VCaP (cell line): ENCODE measurements around the gene HHIPL1.

ENCODE experiments used
- H3K27ac ChIP-seq: fragments of 450-650 bp; 2 replicates; pipeline ENCODE4 v1.5.1; 2017
- TF ChIP-seq, protein P1 (sequence below): fragments of 450-650 bp; conservative IDR thresholded peaks from 2 replicates; pipeline ENCODE4 v1.5.1; 2017; ENCODE audit warnings: mild to moderate bottlenecking, moderate library complexity

Gene HHIPL1

DNA sequence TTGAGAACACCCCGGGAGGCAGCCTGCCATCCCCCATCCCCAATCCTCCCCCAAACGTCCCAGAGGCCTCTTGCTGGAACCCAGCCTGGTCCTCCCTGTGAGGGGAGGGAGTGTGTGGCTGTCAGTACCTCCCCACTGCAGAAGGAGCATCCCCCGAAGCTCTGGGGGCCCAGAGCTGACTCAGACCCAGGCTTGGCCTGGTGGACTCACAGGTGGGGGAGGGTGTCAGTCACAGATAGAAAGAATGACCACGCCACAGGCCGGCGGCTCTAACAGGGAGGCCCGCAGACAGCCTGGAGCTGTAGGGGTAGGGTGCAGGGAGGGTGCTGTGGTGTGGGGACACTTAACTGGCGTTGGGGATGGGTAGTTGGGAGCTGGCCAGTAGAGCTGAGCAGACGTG is 5.3 kb downstream of the HHIPL1 start:
- no peak overlapping the region for H3K27ac ChIP-seq
- TF ChIP-seq, protein P1, sequence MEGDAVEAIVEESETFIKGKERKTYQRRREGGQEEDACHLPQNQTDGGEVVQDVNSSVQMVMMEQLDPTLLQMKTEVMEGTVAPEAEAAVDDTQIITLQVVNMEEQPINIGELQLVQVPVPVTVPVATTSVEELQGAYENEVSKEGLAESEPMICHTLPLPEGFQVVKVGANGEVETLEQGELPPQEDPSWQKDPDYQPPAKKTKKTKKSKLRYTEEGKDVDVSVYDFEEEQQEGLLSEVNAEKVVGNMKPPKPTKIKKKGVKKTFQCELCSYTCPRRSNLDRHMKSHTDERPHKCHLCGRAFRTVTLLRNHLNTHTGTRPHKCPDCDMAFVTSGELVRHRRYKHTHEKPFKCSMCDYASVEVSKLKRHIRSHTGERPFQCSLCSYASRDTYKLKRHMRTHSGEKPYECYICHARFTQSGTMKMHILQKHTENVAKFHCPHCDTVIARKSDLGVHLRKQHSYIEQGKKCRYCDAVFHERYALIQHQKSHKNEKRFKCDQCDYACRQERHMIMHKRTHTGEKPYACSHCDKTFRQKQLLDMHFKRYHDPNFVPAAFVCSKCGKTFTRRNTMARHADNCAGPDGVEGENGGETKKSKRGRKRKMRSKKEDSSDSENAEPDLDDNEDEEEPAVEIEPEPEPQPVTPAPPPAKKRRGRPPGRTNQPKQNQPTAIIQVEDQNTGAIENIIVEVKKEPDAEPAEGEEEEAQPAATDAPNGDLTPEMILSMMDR: no peak

DNA sequence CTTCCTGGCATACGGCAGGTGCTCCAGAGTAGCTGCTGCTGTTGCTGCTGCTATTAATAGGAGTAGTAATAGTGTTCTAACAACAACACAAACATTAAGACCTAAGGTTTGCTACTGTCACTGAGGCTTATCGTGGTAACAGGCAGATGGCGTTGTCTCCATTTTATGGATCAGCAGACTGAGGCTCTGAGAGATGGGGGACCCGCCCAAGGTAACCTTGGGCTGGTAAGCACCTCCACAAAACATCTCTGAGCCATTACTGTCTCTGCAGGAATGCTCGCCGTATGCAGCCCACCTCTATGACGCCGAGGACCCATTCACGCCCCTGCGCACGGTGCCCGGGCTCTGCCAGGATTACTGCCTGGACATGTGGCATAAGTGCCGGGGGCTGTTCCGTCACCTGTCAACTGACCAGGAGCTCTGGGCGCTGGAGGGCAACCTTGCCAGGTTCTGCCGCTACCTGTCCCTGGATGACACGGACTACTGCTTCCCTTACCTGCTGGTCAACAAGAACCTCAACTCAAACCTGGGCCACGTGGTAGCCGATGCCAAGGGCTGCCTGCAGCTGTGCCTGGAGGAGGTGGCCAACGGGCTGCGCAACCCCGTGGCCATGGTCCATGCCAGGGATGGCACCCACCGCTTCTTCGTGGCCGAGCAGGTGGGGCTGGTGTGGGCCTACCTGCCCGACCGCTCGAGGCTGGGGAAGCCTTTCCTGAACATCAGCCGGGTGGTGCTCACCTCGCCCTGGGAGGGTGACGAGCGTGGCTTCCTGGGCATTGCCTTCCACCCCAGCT is 7.2 kb downstream of the HHIPL1 start:
- TF ChIP-seq, protein P1: no peak
- H3K27ac ChIP-seq: no peak overlapping the region

DNA sequence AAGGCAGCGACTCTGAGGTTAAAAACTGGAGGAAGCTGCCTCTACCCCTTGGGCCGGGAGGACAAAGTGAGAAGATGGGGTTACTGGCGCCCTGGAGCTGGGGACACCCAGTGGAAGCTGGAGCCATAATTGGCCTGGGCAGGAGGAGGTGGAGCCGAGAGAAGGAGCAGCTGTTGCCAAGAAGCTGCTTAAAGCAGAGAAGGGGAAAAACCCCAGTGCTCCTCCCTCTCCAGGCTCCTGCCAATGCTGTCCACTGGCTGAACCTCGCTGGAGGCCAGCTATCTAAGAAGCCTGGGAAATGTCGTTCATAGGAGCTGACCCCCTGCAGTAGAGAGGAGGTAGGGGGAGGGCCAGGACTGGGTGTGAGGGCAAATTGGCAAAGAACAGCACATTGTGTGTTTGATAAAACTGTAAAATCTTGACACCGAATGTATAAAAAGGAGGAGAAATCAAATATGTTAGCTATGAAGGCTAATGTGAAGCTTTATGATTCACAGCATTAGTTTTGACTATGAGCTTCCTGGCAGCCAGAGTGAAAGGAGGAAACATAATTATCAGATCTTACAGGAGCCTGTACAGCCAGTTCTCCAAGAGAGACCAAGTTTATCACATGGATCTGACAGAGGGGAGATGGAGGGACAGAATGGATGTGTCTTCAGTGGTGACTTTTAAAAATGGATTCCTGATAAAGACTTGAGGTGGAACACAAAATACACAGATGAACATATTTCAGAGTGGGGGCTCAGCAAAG is 9.5 kb downstream of the HHIPL1 start:
- TF ChIP-seq, protein P1: no peak

DNA sequence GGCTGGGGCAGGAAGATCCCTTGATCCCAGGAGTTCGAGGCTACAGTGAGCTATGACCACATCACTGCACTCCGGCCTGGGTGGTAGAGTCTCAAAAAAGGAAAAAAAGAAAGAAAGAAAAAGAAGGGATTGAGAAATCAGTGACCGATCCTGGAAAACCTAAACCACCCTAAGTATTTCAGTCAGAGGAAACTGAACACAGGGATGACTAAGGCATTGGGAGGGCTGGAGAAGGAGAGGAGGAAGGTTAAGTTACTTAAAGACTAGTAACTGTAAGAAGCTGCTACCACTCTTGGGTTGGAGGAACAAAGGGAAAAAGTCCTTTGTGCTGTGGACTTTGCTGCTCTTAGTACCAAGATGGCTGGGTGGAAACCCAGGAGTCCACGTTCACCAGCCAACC is 10.6 kb downstream of the HHIPL1 start:
- TF ChIP-seq, protein P1: no peak
- H3K27ac ChIP-seq: no peak overlapping the region

More for the DNA sequence above, 9.5 kb downstream of the HHIPL1 start:
- no peak overlapping the region for H3K27ac ChIP-seq

DNA sequence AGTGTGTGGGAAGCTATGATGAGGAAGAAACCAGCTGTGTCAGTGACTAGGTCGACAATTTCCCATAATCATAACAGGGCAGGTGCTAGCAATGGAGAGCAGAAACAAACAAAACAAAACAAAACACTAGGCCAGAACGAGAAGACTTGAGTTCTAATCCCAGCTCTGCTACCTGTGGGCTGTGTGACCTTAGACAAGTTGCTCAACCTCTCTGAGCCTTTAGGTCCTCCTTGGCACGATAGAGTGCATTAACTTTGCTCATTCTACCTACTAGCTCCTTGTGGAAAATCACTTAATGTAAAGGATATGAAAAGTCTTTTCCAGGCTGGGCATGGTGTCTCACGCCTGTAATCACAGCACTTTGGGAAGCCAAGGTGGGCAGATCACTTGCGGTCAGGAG is 11.2 kb downstream of the HHIPL1 start:
- TF ChIP-seq, protein P1: no peak

DNA sequence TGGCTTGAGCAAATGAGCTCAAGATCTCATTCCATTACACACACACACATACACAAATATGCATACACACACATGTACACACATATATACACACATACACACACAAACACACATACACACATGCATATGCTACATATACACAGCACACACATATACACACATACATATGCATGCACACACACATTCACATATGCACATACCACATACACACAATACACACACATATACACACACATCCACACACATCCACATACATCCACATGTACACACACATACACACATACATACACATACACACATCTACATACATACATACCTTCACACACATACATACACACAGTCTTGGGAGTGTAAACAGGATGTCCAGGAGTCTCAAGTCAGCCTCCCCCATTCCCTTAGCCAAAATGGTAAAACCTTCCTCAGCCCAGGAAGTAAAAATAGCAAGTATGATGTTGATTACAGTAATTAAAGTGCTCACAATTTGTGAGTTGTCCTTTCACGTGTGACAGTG is 12.8 kb downstream of the HHIPL1 start:
- no peak overlapping the region for H3K27ac ChIP-seq
- TF ChIP-seq, protein P1: no peak

More for the DNA sequence above, 11.2 kb downstream of the HHIPL1 start:
- H3K27ac ChIP-seq: no peak overlapping the region

DNA sequence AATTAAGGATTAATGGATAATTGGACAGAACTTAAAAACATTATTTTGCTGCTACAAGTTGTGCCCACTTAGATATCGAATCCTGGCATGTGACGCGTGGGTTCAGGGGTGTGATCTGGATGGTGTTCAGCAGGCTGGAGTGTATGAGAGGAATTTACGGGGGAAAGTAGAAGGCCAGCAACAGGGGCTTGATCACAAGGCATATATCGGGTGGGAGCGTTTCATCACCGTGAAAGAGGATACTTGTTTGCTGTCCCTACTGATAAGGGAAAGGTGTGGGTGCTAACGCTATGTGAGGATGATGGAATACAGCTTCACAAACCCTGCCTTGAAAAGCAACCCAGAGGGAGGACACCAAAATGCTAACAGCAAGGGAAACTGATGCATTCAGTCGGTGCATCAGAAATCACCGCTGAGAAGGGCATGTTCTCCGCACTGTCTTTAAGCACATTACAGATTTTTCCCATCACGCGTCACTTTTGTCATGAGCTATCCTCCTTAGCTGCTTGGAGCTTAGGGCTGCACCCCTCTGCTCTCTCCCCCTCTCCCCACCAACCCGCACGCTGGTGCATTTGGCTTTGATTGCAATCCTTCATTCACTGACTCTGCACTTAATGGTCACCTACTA is 13.4 kb downstream of the HHIPL1 start:
- no peak overlapping the region for H3K27ac ChIP-seq
- TF ChIP-seq, protein P1: no peak
